HG03558 (cell line): Measurements from ENCODE around the gene DISP3.

Source experiments
- ATAC-seq: cut with Tn5 transposase; IDR thresholded peaks from one replicate; pipeline ENCODE4 v1.9.1; 2021; ENCODE audit warnings: moderate number of reproducible peaks; ENCODE audit not compliant: unreplicated experiment; ENCODE audit errors: extremely low read depth

The DISP3 gene

GRCh38 chr1:11455967-11456570 lies 22.9 kb upstream of the DISP3 start:
- no peak for ATAC-seq

GRCh38 chr1:11456965-11457364 lies 22.0 kb upstream of the DISP3 start:
- no peak for ATAC-seq

- ATAC-seq = no peak
These were observed 20.1 kb upstream of the DISP3 start for GRCh38 chr1:11458811-11459275.

GRCh38 chr1:11461531-11462137 lies 17.3 kb upstream of the DISP3 start:
- ATAC-seq = no peak

- ATAC-seq = no peak
These were observed 16.6 kb upstream of the DISP3 start for GRCh38 chr1:11462224-11462923.

- no peak for ATAC-seq
These were observed 15.8 kb upstream of the DISP3 start for GRCh38 chr1:11463177-11463576.

- ATAC-seq = no peak
These were observed 13.6 kb upstream of the DISP3 start for GRCh38 chr1:11465307-11465706.

- no peak for ATAC-seq
These were observed 12.5 kb upstream of the DISP3 start for GRCh38 chr1:11466416-11466815.

GRCh38 chr1:11468878-11469277 lies 10.1 kb upstream of the DISP3 start:
- ATAC-seq = no peak

- ATAC-seq = no peak
These were observed 8.0 kb upstream of the DISP3 start for GRCh38 chr1:11470912-11471311.

GRCh38 chr1:11471473-11471872 lies 7.5 kb upstream of the DISP3 start:
- ATAC-seq = no peak

GRCh38 chr1:11472284-11472683 lies 6.7 kb upstream of the DISP3 start:
- no peak for ATAC-seq

GRCh38 chr1:11472741-11473140 lies 6.2 kb upstream of the DISP3 start:
- ATAC-seq = no peak

- ATAC-seq = no peak
These were observed 5.4 kb upstream of the DISP3 start for GRCh38 chr1:11473491-11474034.

- ATAC-seq = no peak
These were observed 4.1 kb upstream of the DISP3 start for GRCh38 chr1:11474826-11475225.

- ATAC-seq = no peak
These were observed 3.2 kb upstream of the DISP3 start for GRCh38 chr1:11475748-11476147.

GRCh38 chr1:11479375-11479979 lies 522 bp downstream of the DISP3 start:
- no peak for ATAC-seq

GRCh38 chr1:11481019-11481418 lies 2.1 kb downstream of the DISP3 start:
- no peak for ATAC-seq

- ATAC-seq = no peak
These were observed 3.2 kb downstream of the DISP3 start for GRCh38 chr1:11482198-11482597.

- no peak for ATAC-seq
These were observed 3.9 kb downstream of the DISP3 start for GRCh38 chr1:11482701-11483479.
